Measurements from ENCODE around the gene NECTIN4. TPM values are rescaled to one million over a fixed set of nuclear protein-coding genes. Genes with fewer than 3 reads are reported as not detected.
A peak's percentile ranks its signal among the peaks of the same experiment; 100 is the strongest.

NECTIN4 gene
- total RNA-seq, 3 donors from 2014 or later: 1.6 to 5.4 (median 4.6) TPM

GRCh38 chr1:161021970-161022353 lies 67.4 kb downstream of the NECTIN4 start:
- H3K4me3 ChIP-seq: no peak overlapping the region
- H3K4me1 ChIP-seq (ENCODE audit: low read depth): peaks cover 9% of the 10 kb centered on the region
- no peak for DNase-seq
- intact Hi-C loops (cut with DNase I, micrococcal nuclease): no loop called here
- ATAC-seq: no peak
- no peaks in the 10 kb centered on the region for H3K9me3 ChIP-seq
- no peak for TF ChIP-seq CTCF (IDR thresholded peaks at IDR 0.05)
- H3K36me3 ChIP-seq (ENCODE audit: low read depth): no peaks in the 10 kb centered on the region

GRCh38 chr1:161021165-161021969 lies 68.0 kb downstream of the NECTIN4 start:
- peaks cover 9% of the 10 kb centered on the region for H3K4me1 ChIP-seq (ENCODE audit: low read depth)
- no peak for TF ChIP-seq CTCF (IDR thresholded peaks at IDR 0.05)
- ATAC-seq (peak; percentile 94), DNase-seq (peak; percentile 97 to 98 (median 98))
- no peaks in the 10 kb centered on the region for H3K36me3 ChIP-seq (ENCODE audit: low read depth)
- intact Hi-C loops (cut with DNase I, micrococcal nuclease): no loop called here
- peak overlapping the region; percentile 38 for H3K4me3 ChIP-seq
- H3K9me3 ChIP-seq: no peaks in the 10 kb centered on the region

Other genes starting within 250 kb of the NECTIN4 start
- gene CD244, start 226.7 kb downstream of the NECTIN4 start, total RNA-seq: 1 to 10 TPM in 2 of 3 donors, under 1 TPM in 1; 0.96 to 1.4 (median 1.2) TPM
- gene ITLN1, start 204.4 kb downstream of the NECTIN4 start, total RNA-seq: 100 to 1,000 TPM; 103 to 254 (median 221) TPM
- not detected for gene ITLN2, start 134.7 kb downstream of the NECTIN4 start, total RNA-seq
- gene F11R, start 68.4 kb downstream of the NECTIN4 start, total RNA-seq: 100 to 1,000 TPM in 2 of 3 donors, 10 to 100 TPM in 1; 84.0 to 222 (median 157) TPM
- gene TSTD1, start 50.6 kb downstream of the NECTIN4 start, total RNA-seq: 100 to 1,000 TPM in 1 of 3 donors, 10 to 100 TPM in 2; 48.9 to 105 (median 80.1) TPM
- 10 to 100 TPM; 66.8 to 80.5 (median 71.7) TPM for gene USF1, start 43.6 kb downstream of the NECTIN4 start, total RNA-seq
- 1 to 10 TPM; 3.8 to 9.0 (median 8.1) TPM for gene ARHGAP30, start 19.7 kb downstream of the NECTIN4 start, total RNA-seq
- gene KLHDC9, start 8.8 kb upstream of the NECTIN4 start, total RNA-seq: 10 to 100 TPM in 1 of 3 donors, 1 to 10 TPM in 2; 9.5 to 10.7 (median 9.7) TPM
- 10 to 100 TPM; 20.7 to 40.2 (median 29.4) TPM for gene PFDN2, start 28.5 kb upstream of the NECTIN4 start, total RNA-seq
- gene NIT1, start 28.5 kb upstream of the NECTIN4 start, total RNA-seq: 10 to 100 TPM; 56.7 to 79.7 (median 62.8) TPM
- gene DEDD, start 43.1 kb upstream of the NECTIN4 start, total RNA-seq: 10 to 100 TPM; 33.3 to 43.0 (median 37.2) TPM
- gene UFC1, start 64.4 kb upstream of the NECTIN4 start, total RNA-seq: 100 to 1,000 TPM in 1 of 3 donors, 10 to 100 TPM in 2; 88.6 to 114 (median 90.6) TPM
- gene USP21, start 69.9 kb upstream of the NECTIN4 start, total RNA-seq: 10 to 100 TPM; 20.1 to 35.4 (median 29.5) TPM
- gene PPOX, start 76.9 kb upstream of the NECTIN4 start, total RNA-seq: 10 to 100 TPM; 15.0 to 21.9 (median 16.3) TPM
- gene B4GALT3, start 87.9 kb upstream of the NECTIN4 start, total RNA-seq: 10 to 100 TPM; 25.1 to 35.9 (median 33.3) TPM
- gene ADAMTS4, start 109.5 kb upstream of the NECTIN4 start, total RNA-seq: 1 to 10 TPM in 2 of 3 donors, under 1 TPM in 1; 0.96 to 7.2 (median 3.8) TPM
- 100 to 1,000 TPM; 119 to 159 (median 154) TPM for gene NDUFS2, start 112.8 kb upstream of the NECTIN4 start, total RNA-seq
- 10 to 100 TPM in 2 of 3 donors, 1 to 10 TPM in 1; 5.8 to 43.9 (median 27.1) TPM for gene FCER1G, start 125.7 kb upstream of the NECTIN4 start, total RNA-seq
- not detected for gene APOA2, start 134.1 kb upstream of the NECTIN4 start, total RNA-seq
- 10 to 100 TPM; 17.2 to 24.5 (median 23.5) TPM for gene TOMM40L, start 136.5 kb upstream of the NECTIN4 start, total RNA-seq
- gene NR1I3, start 148.6 kb upstream of the NECTIN4 start, total RNA-seq: not detected
- 10 to 100 TPM in 1 of 3 donors, 1 to 10 TPM in 1, under 1 TPM in 1; 0.41 to 12.2 (median 1.6) TPM for gene PCP4L1, start 169.2 kb upstream of the NECTIN4 start, total RNA-seq
- 10 to 100 TPM in 1 of 3 donors, 1 to 10 TPM in 2; 2.1 to 12.2 (median 3.2) TPM for gene MPZ, start 220.4 kb upstream of the NECTIN4 start, total RNA-seq
- 100 to 1,000 TPM; 194 to 244 (median 244) TPM for gene SDHC, start 224.8 kb upstream of the NECTIN4 start, total RNA-seq

Data from mucosa of descending colon (tissue), 3 donors.